ENCODE data around the gene TMEM218.

TMEM218 gene

DNA sequence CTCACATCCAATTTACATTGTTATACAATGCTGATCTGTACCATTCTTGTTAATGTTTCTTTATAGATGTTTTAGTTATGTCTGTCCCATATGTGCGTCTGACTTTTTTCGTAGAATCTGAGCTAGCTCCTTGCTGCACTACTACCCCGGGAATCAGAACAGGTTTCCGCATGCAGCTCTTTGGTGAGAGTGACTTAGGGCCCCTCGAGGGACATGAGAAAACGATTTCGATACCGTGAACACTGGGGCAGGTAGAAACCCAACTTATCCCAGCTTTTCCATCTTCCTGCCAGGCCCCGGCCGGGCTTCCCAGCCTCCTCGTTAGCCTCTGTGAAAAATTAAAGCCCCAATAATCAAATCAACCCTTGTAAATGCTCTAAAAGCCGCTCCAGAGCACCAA is 29.8 kb upstream of the TMEM218 start:
- ATAC-seq: no peak
- no peak for TF ChIP-seq ESRRG (CRISPR knock-in tag; IDR thresholded peaks at IDR 0.05)
- no peak for TF ChIP-seq BACH2 (CRISPR knock-in tag; IDR thresholded peaks at IDR 0.05; ENCODE audit: borderline replicate concordance)
- TF ChIP-seq ISL1 (CRISPR knock-in tag; IDR thresholded peaks at IDR 0.05): no peak
- TF ChIP-seq ZFP30 (CRISPR knock-in tag; IDR thresholded peaks at IDR 0.05): no peak
- TF ChIP-seq PPARA (CRISPR knock-in tag; IDR thresholded peaks at IDR 0.05; ENCODE audit: borderline replicate concordance): no peak
- no peak for TF ChIP-seq GLIS3 (CRISPR knock-in tag; IDR thresholded peaks at IDR 0.05)
- no peak for TF ChIP-seq ZNF8 (CRISPR knock-in tag; IDR thresholded peaks at IDR 0.05)
- no peak for TF ChIP-seq RARB (CRISPR knock-in tag; IDR thresholded peaks at IDR 0.05)
- TF ChIP-seq ARNTL (CRISPR knock-in tag; IDR thresholded peaks at IDR 0.05; ENCODE audit: borderline replicate concordance, low read depth): no peak
- no peak for TF ChIP-seq OSR1 (CRISPR knock-in tag; IDR thresholded peaks at IDR 0.05)
- TF ChIP-seq, protein P1, sequence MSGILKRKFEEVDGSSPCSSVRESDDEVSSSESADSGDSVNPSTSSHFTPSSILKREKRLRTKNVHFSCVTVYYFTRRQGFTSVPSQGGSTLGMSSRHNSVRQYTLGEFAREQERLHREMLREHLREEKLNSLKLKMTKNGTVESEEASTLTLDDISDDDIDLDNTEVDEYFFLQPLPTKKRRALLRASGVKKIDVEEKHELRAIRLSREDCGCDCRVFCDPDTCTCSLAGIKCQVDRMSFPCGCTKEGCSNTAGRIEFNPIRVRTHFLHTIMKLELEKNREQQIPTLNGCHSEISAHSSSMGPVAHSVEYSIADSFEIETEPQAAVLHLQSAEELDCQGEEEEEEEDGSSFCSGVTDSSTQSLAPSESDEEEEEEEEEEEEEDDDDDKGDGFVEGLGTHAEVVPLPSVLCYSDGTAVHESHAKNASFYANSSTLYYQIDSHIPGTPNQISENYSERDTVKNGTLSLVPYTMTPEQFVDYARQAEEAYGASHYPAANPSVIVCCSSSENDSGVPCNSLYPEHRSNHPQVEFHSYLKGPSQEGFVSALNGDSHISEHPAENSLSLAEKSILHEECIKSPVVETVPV (CRISPR knock-in tag; IDR thresholded peaks at IDR 0.05): no peak
- no peak for TF ChIP-seq ZNF70 (CRISPR knock-in tag; IDR thresholded peaks at IDR 0.05)
- TF ChIP-seq SNAI2 (CRISPR knock-in tag; IDR thresholded peaks at IDR 0.05): no peak
- TF ChIP-seq, protein P2, sequence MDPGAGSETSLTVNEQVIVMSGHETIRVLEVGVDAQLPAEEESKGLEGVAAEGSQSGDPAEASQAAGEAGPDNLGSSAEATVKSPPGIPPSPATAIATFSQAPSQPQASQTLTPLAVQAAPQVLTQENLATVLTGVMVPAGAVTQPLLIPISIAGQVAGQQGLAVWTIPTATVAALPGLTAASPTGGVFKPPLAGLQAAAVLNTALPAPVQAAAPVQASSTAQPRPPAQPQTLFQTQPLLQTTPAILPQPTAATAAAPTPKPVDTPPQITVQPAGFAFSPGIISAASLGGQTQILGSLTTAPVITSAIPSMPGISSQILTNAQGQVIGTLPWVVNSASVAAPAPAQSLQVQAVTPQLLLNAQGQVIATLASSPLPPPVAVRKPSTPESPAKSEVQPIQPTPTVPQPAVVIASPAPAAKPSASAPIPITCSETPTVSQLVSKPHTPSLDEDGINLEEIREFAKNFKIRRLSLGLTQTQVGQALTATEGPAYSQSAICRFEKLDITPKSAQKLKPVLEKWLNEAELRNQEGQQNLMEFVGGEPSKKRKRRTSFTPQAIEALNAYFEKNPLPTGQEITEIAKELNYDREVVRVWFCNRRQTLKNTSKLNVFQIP (CRISPR knock-in tag; IDR thresholded peaks at IDR 0.05; ENCODE audit: borderline replicate concordance, low read depth): no peak
- TF ChIP-seq ZFP3 (CRISPR knock-in tag; IDR thresholded peaks at IDR 0.05): no peak
- TF ChIP-seq, protein P3, sequence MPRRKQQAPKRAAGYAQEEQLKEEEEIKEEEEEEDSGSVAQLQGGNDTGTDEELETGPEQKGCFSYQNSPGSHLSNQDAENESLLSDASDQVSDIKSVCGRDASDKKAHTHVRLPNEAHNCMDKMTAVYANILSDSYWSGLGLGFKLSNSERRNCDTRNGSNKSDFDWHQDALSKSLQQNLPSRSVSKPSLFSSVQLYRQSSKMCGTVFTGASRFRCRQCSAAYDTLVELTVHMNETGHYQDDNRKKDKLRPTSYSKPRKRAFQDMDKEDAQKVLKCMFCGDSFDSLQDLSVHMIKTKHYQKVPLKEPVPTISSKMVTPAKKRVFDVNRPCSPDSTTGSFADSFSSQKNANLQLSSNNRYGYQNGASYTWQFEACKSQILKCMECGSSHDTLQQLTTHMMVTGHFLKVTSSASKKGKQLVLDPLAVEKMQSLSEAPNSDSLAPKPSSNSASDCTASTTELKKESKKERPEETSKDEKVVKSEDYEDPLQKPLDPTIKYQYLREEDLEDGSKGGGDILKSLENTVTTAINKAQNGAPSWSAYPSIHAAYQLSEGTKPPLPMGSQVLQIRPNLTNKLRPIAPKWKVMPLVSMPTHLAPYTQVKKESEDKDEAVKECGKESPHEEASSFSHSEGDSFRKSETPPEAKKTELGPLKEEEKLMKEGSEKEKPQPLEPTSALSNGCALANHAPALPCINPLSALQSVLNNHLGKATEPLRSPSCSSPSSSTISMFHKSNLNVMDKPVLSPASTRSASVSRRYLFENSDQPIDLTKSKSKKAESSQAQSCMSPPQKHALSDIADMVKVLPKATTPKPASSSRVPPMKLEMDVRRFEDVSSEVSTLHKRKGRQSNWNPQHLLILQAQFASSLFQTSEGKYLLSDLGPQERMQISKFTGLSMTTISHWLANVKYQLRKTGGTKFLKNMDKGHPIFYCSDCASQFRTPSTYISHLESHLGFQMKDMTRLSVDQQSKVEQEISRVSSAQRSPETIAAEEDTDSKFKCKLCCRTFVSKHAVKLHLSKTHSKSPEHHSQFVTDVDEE (CRISPR knock-in tag; IDR thresholded peaks at IDR 0.05): no peak
- TF ChIP-seq ZNF565 (CRISPR knock-in tag; conservative IDR thresholded peaks at IDR 0.05; ENCODE audit: low read depth): no peak
- TF ChIP-seq, protein P4, sequence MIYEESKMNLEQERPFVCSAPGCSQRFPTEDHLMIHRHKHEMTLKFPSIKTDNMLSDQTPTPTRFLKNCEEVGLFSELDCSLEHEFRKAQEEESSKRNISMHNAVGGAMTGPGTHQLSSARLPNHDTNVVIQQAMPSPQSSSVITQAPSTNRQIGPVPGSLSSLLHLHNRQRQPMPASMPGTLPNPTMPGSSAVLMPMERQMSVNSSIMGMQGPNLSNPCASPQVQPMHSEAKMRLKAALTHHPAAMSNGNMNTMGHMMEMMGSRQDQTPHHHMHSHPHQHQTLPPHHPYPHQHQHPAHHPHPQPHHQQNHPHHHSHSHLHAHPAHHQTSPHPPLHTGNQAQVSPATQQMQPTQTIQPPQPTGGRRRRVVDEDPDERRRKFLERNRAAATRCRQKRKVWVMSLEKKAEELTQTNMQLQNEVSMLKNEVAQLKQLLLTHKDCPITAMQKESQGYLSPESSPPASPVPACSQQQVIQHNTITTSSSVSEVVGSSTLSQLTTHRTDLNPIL (CRISPR knock-in tag; IDR thresholded peaks at IDR 0.05; ENCODE audit: low read depth): no peak
- no peak for TF ChIP-seq TOX (CRISPR knock-in tag; IDR thresholded peaks at IDR 0.05; ENCODE audit: borderline replicate concordance)
- TF ChIP-seq, protein P5, sequence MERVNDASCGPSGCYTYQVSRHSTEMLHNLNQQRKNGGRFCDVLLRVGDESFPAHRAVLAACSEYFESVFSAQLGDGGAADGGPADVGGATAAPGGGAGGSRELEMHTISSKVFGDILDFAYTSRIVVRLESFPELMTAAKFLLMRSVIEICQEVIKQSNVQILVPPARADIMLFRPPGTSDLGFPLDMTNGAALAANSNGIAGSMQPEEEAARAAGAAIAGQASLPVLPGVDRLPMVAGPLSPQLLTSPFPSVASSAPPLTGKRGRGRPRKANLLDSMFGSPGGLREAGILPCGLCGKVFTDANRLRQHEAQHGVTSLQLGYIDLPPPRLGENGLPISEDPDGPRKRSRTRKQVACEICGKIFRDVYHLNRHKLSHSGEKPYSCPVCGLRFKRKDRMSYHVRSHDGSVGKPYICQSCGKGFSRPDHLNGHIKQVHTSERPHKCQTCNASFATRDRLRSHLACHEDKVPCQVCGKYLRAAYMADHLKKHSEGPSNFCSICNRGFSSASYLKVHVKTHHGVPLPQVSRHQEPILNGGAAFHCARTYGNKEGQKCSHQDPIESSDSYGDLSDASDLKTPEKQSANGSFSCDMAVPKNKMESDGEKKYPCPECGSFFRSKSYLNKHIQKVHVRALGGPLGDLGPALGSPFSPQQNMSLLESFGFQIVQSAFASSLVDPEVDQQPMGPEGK (CRISPR knock-in tag; IDR thresholded peaks at IDR 0.05; ENCODE audit: borderline replicate concordance): no peak

DNA sequence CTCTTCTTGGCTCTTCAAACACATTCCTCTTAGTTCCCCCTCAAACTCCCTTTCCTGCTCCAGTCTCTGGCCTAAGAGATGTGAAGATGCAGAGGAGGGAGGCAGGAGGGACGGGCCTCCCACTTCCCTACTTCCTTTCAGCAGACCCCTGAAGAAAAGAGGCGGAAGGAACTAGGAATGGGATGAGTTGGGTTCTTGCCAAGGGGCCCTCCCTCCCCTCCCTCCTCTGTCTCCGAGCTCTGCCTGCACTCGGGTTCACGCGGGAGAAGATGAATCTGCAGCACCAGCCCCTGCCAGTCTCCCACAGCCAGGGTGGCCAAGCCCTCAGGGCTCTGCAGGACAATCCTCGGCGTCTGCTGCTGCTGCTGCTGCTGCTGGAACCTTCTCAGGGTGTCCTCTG is 28.8 kb upstream of the TMEM218 start:
- no peak for TF ChIP-seq BACH2 (CRISPR knock-in tag; IDR thresholded peaks at IDR 0.05; ENCODE audit: borderline replicate concordance)
- TF ChIP-seq ZNF8 (CRISPR knock-in tag; IDR thresholded peaks at IDR 0.05): no peak
- TF ChIP-seq ISL1 (CRISPR knock-in tag; IDR thresholded peaks at IDR 0.05): no peak
- no peak for TF ChIP-seq ZFP3 (CRISPR knock-in tag; IDR thresholded peaks at IDR 0.05)
- no peak for TF ChIP-seq ESRRG (CRISPR knock-in tag; IDR thresholded peaks at IDR 0.05)
- TF ChIP-seq GLIS3 (CRISPR knock-in tag; IDR thresholded peaks at IDR 0.05): no peak
- no peak for TF ChIP-seq ZC3H10 (CRISPR knock-in tag; IDR thresholded peaks at IDR 0.05)
- no peak for TF ChIP-seq RARB (CRISPR knock-in tag; IDR thresholded peaks at IDR 0.05)
- no peak for TF ChIP-seq PPARA (CRISPR knock-in tag; IDR thresholded peaks at IDR 0.05; ENCODE audit: borderline replicate concordance)
- no peak for TF ChIP-seq CSDC2 (CRISPR knock-in tag; IDR thresholded peaks at IDR 0.05)
- TF ChIP-seq ZNF565 (CRISPR knock-in tag; conservative IDR thresholded peaks at IDR 0.05; ENCODE audit: low read depth): no peak
- TF ChIP-seq TOX (CRISPR knock-in tag; IDR thresholded peaks at IDR 0.05; ENCODE audit: borderline replicate concordance): no peak
- no peak for TF ChIP-seq ZFP30 (CRISPR knock-in tag; IDR thresholded peaks at IDR 0.05)
- TF ChIP-seq, protein P5 (CRISPR knock-in tag; IDR thresholded peaks at IDR 0.05; ENCODE audit: borderline replicate concordance): no peak
- TF ChIP-seq, protein P3 (CRISPR knock-in tag; IDR thresholded peaks at IDR 0.05): no peak
- TF ChIP-seq ZNF70 (CRISPR knock-in tag; IDR thresholded peaks at IDR 0.05): no peak
- TF ChIP-seq, protein P1 (CRISPR knock-in tag; IDR thresholded peaks at IDR 0.05): no peak
- TF ChIP-seq ARNTL (CRISPR knock-in tag; IDR thresholded peaks at IDR 0.05; ENCODE audit: borderline replicate concordance, low read depth): no peak
- no peak for TF ChIP-seq SNAI2 (CRISPR knock-in tag; IDR thresholded peaks at IDR 0.05)
- no peak for ATAC-seq

Data from SK-N-SH treated with all-trans-retinoic acid at 6 μM for 48 hours (cell line).